HG03025 (cell line): ENCODE data around the gene OR5AU1.

ENCODE experiments used
- ATAC-seq: cut with Tn5 transposase; IDR thresholded peaks from one replicate; pipeline ENCODE4 v1.9.1; 2021; ENCODE audit warnings: mild to moderate bottlenecking, moderate library complexity; ENCODE audit not compliant: unreplicated experiment, low FRiP score

Gene OR5AU1

DNA sequence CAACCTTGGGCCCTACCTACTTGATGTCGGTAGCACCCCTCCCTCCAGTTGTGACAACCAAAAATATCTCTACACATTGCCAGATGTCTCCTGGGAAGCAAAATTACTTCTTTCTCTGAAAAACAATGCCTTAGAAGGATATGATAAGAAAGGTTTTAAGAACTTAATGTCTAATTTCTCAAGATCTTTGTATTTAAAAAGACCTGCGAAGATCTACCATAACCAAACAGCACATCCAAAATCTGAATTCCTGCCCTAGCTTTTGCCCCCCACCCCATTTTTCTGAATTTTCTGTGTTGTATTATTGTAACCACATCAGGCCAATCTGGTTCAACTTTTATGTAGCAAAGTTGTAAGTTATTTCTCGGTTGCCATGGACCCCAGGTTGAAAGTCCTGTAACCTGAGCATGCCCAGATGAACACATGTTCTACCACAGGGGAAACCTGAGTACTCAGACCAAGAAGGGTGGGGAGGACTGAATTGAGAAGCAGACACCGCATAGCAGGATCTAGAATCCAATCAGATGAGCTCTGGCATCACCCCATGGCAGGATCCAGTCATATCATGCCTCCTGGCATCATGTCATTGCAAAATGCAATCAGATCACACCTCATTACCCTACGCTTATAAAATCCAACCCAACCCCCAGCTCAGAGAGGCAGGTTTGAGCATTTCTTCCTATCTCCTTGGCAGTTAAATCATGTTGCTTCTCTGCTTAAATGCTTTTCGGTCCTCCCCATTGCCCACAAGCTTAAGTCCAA lies 46.3 kb downstream of the OR5AU1 start:
- no peak for ATAC-seq

- no peak for ATAC-seq
Measured at GRCh38 chr14:21108791-21109190, 47.1 kb downstream of the OR5AU1 start.

DNA sequence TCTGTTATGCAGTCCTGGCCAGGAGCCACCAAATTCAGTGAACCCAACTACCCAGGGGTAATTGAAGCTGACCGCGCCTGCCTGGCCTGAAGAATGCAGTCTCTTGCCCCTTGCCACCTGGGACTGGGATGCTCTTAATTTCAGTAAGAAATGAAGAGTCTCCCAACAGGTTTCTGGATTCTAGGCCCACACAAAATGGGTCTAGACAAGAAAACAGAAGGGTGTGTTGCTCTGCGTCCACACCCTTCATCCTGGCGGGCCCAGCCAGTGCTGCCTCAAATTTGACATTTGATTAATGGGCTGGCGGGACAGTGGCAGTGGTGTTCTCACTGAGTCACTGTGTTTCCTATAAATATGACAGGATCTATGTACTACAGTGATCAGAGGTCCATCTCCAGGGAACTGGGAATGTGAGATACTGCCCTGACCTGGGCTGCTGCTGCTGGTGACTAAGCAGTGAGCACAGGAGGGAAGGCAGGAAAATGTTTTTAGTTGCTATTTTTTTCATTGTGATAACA lies 48.5 kb downstream of the OR5AU1 start:
- no peak for ATAC-seq

GRCh38 chr14:21106498-21107282 lies 49.2 kb downstream of the OR5AU1 start:
- no peak for ATAC-seq

- ATAC-seq: no peak
Measured at GRCh38 chr14:21106176-21106497, 49.7 kb downstream of the OR5AU1 start.

DNA sequence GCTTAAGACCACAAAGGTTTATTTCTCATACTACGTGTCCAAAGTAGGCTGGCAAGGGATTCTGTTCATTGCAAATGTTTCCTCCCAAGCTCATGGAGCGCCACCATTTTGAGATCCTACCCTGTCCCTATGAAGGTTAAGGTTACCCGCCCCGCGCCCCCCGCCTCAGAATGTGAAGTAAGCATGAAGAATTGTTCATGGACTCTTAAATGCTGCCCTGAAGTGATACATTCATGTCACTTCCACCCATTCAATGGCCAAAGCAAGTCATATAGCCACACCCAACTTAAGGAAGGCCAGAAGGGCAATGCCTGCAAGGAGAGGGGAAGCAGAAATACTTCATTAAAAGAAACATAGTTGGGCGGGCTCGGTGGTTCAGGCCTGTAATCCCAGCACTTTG lies 50.8 kb downstream of the OR5AU1 start:
- no peak for ATAC-seq
